Fibroblast of skin of right biceps (primary cell): Measurements from ENCODE around the gene LCN2.
A peak's percentile ranks its signal among the peaks of the same experiment; 100 is the strongest.

Source experiments
- DNase-seq: peaks from one replicate; pipeline ENCODE4 v3.0.0-alpha.2; 2013

Gene LCN2

GRCh38 chr9:128115187-128116103, 33.8 kb upstream of the LCN2 start:
- no peak for DNase-seq

- DNase-seq, result no peak
These were observed 32.9 kb upstream of the LCN2 start for GRCh38 chr9:128116104-128117083.

- DNase-seq, result peak; percentile 79
These were observed 31.4 kb upstream of the LCN2 start for GRCh38 chr9:128117613-128118471.

- DNase-seq, result no peak
These were observed 30.8 kb upstream of the LCN2 start for GRCh38 chr9:128118472-128118857.

GRCh38 chr9:128118971-128119665, 30.1 kb upstream of the LCN2 start:
- DNase-seq, result no peak

GRCh38 chr9:128120061-128120740, 29.1 kb upstream of the LCN2 start:
- DNase-seq, result no peak

GRCh38 chr9:128120741-128121465, 28.4 kb upstream of the LCN2 start:
- DNase-seq, result no peak

GRCh38 chr9:128121466-128121810, 27.8 kb upstream of the LCN2 start:
- DNase-seq, result no peak

GRCh38 chr9:128121924-128122808, 27.1 kb upstream of the LCN2 start:
- no peak for DNase-seq

- DNase-seq, result no peak
These were observed 26.5 kb upstream of the LCN2 start for GRCh38 chr9:128122809-128123175.

GRCh38 chr9:128123451-128124080, 25.7 kb upstream of the LCN2 start:
- DNase-seq, result no peak

GRCh38 chr9:128124451-128124850, 24.8 kb upstream of the LCN2 start:
- DNase-seq, result no peak

GRCh38 chr9:128124873-128125579, 24.2 kb upstream of the LCN2 start:
- DNase-seq, result peak; percentile 52

GRCh38 chr9:128125580-128126354, 23.5 kb upstream of the LCN2 start:
- DNase-seq, result peak; percentile 18

- peak; percentile 89 for DNase-seq
These were observed 21.7 kb upstream of the LCN2 start, which contains the start of gene PTGES2 for GRCh38 chr9:128127568-128127989. Gene PTGES2, minus strand, starts transcription at chr9:128127729. Its CDS starts 12 bp downstream, at chr9:128127717.

GRCh38 chr9:128127990-128128835, 21.0 kb upstream of the LCN2 start:
- peak; percentile 94 for DNase-seq
